ENCODE data around the gene GLG1. TPM values are rescaled to one million over a fixed set of nuclear protein-coding genes. Genes with fewer than 3 reads are reported as not detected.

GLG1 gene
- total RNA-seq, 1 experiment from 2014 or later: 135 TPM

DNA sequence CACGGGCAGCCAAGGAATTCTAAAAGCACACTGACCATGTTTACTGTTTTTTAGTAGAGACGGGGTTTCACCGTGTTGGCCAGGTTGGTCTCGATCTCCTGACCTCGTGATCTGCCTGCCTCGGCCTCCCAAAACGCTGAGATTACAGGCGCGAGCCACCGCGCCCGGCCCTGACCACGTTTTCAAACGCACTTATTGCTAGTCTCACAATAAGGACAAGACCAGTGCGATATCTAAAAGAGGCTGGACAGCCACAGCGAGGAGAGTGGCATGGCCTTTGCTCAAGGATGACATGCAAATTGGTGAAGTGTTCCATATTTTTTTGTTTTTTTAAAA, 150.7 kb downstream of the GLG1 start:
- H3K9me3 ChIP-seq (ENCODE audit: control insufficient read depth, low read depth, low read length): no peaks in the 10 kb centered on the region
- no peaks in the 10 kb centered on the region for H3K27me3 ChIP-seq (ENCODE audit: insufficient read depth, low read length)
- H3K27ac ChIP-seq (ENCODE audit: insufficient read length, low read depth, low read length): no peak overlapping the region
- H3K4me2 ChIP-seq (ENCODE audit: insufficient read depth, insufficient read length, low read length): no peak overlapping the region
- H3K4me3 Mint-ChIP-seq: no peak overlapping the region
- H3K14ac ChIP-seq (ENCODE audit: insufficient read depth, low read length): no peak overlapping the region
- no peak overlapping the region for H3K23ac ChIP-seq (ENCODE audit: insufficient read length, low read depth, low read length)
- no peaks in the 10 kb centered on the region for H3K27me3 Mint-ChIP-seq (ENCODE audit: low read depth)
- no peak overlapping the region for H2BK15ac ChIP-seq (ENCODE audit: low read depth, low read length)
- no peaks in the 10 kb centered on the region for H3K9me3 Mint-ChIP-seq
- no CpG with 5 or more reads among the region's 16 CpGs for WGBS (ENCODE audit: extremely low coverage, insufficient read length, low lambda C conversion rate)
- no peak overlapping the region for H2AFZ ChIP-seq (ENCODE audit: low read length)
- H2AK5ac ChIP-seq (ENCODE audit: insufficient read length, low read length): no peak overlapping the region
- H2BK5ac ChIP-seq (ENCODE audit: insufficient read length, low read length): no peak overlapping the region
- no peaks in the 10 kb centered on the region for H4K20me1 ChIP-seq (ENCODE audit: control insufficient read depth, insufficient read depth, insufficient read length)
- no peak overlapping the region for H3K27ac Mint-ChIP-seq
- H2BK12ac ChIP-seq (ENCODE audit: insufficient read length, low read depth, low read length): no peak overlapping the region
- no peaks in the 10 kb centered on the region for H3K4me1 Mint-ChIP-seq
- H3K9ac ChIP-seq (ENCODE audit: extremely low read depth, insufficient read length, low read length): no peak overlapping the region
- no peak for DNase-seq
- no peak overlapping the region for H3K4ac ChIP-seq (ENCODE audit: low read depth, low read length)
- H4K91ac ChIP-seq (ENCODE audit: insufficient read length, low read depth, low read length): no peak overlapping the region
- H3K79me1 ChIP-seq (ENCODE audit: insufficient read depth, low read depth, low read length, poor library complexity, severe bottlenecking): peaks cover 3% of the 10 kb centered on the region
- no peak overlapping the region for H2BK120ac ChIP-seq (ENCODE audit: low read depth, low read length, poor library complexity, severe bottlenecking)
- H3K23me2 ChIP-seq (ENCODE audit: insufficient read length, low read depth, low read length, poor library complexity, severe bottlenecking): no peaks in the 10 kb centered on the region
- no peak overlapping the region for H3K18ac ChIP-seq (ENCODE audit: insufficient read length, low read depth, low read length)
- no peak overlapping the region for H3T11ph ChIP-seq (ENCODE audit: low read length)
- H4K5ac ChIP-seq (ENCODE audit: insufficient read length, low read depth, low read length): no peak overlapping the region
- H2BK20ac ChIP-seq (ENCODE audit: low read depth, low read length, poor library complexity, severe bottlenecking): no peak overlapping the region
- H4K8ac ChIP-seq (replicated peaks; ENCODE audit: insufficient read length, low read depth, low read length): no peak overlapping the region
- TF ChIP-seq, protein P1, sequence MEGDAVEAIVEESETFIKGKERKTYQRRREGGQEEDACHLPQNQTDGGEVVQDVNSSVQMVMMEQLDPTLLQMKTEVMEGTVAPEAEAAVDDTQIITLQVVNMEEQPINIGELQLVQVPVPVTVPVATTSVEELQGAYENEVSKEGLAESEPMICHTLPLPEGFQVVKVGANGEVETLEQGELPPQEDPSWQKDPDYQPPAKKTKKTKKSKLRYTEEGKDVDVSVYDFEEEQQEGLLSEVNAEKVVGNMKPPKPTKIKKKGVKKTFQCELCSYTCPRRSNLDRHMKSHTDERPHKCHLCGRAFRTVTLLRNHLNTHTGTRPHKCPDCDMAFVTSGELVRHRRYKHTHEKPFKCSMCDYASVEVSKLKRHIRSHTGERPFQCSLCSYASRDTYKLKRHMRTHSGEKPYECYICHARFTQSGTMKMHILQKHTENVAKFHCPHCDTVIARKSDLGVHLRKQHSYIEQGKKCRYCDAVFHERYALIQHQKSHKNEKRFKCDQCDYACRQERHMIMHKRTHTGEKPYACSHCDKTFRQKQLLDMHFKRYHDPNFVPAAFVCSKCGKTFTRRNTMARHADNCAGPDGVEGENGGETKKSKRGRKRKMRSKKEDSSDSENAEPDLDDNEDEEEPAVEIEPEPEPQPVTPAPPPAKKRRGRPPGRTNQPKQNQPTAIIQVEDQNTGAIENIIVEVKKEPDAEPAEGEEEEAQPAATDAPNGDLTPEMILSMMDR (conservative IDR thresholded peaks at IDR 0.05): no peak
- H3K56ac ChIP-seq (ENCODE audit: insufficient read length, low read depth, low read length): no peak overlapping the region
- no peaks in the 10 kb centered on the region for H3K79me2 ChIP-seq (ENCODE audit: insufficient read depth, low read length)
- H3K36me3 Mint-ChIP-seq (ENCODE audit: insufficient read depth in 1 of 3, low read depth in 3 of 3): peaks cover 44 to 83% (median 73%) of the 10 kb centered on the region in 3 experiments; a peak in 6 of 7 replicates
- no peaks in the 10 kb centered on the region for H3K4me1 ChIP-seq (ENCODE audit: insufficient read depth, low read length)

Measured in H9 (cell line).